Smooth muscle cell (in vitro differentiated cells): ENCODE results near the gene NUP85. TPM values are rescaled to one million over a fixed set of nuclear protein-coding genes. Genes with fewer than 3 reads are reported as not detected.

Source experiments
- DNase-seq: peaks from one replicate; lab custom pipeline; 2025; ENCODE audit not compliant: unreplicated experiment; lab: John Stamatoyannopoulos, UW
- H2AFZ ChIP-seq: fragments of 200-600 bp; sonication (generic); 2 replicates; pipeline ENCODE4 v1.6.0; 2016; ENCODE audit warnings: antibody characterized with exemption, low read depth, mild to moderate bottlenecking
- H3F3A ChIP-seq: fragments of 200-600 bp; sonication (generic); 2 replicates; pipeline ENCODE4 v1.6.0; 2017; ENCODE audit warnings: antibody characterized with exemption, low read depth
- H3K27ac ChIP-seq: fragments of 200-600 bp; sonication (generic); 2 replicates; pipeline ENCODE4 v1.5.1; 2016; ENCODE audit warnings: low read depth, mild to moderate bottlenecking
- H3K27me3 ChIP-seq: fragments of 200-600 bp; sonication (generic); 2 replicates; pipeline ENCODE4 v1.6.1; 2016; ENCODE audit warnings: low read depth, mild to moderate bottlenecking
- H3K36me3 ChIP-seq: fragments of 200-600 bp; sonication (generic); 2 replicates; pipeline ENCODE4 v1.5.1; 2016; ENCODE audit warnings: low read depth
- H3K4me1 ChIP-seq: fragments of 200-600 bp; sonication (generic); 2 replicates; pipeline ENCODE4 v1.5.1; 2016; ENCODE audit warnings: low read depth
- H3K4me2 ChIP-seq: fragments of 200-600 bp; sonication (generic); 2 replicates; pipeline ENCODE4 v1.6.0; 2016; ENCODE audit warnings: mild to moderate bottlenecking
- H3K4me3 ChIP-seq: fragments of 200-600 bp; sonication (generic); 2 replicates; pipeline ENCODE4 v1.5.1; 2016; ENCODE audit warnings: mild to moderate bottlenecking
- H3K79me2 ChIP-seq: fragments of 200-600 bp; sonication (generic); 2 replicates; pipeline ENCODE4 v1.6.0; 2016; ENCODE audit warnings: low read depth, mild to moderate bottlenecking
- H3K9ac ChIP-seq: fragments of 200-600 bp; sonication (generic); 2 replicates; pipeline ENCODE4 v1.6.0; 2016; ENCODE audit warnings: low read depth
- H3K9me3 ChIP-seq: fragments of 200-600 bp; sonication (generic); replicated peaks from 2 replicates; pipeline ENCODE4 v1.5.1; 2016; ENCODE audit warnings: low read depth
- H4K20me1 ChIP-seq: fragments of 200-600 bp; sonication (generic); 2 replicates; pipeline ENCODE4 v1.6.0; 2016; ENCODE audit warnings: low read depth
- CTCF ChIP-seq: fragments of 200-600 bp; sonication (generic); IDR thresholded peaks from 2 replicates; pipeline ENCODE4 v1.5.1; 2017; ENCODE audit warnings: borderline replicate concordance, mild to moderate bottlenecking, antibody characterized with exemption; ENCODE audit not compliant: insufficient read depth, poor library complexity, severe bottlenecking
- WGBS: methylation state at CpG from one replicate; pipeline ENCODE4 v1.1.7; 2016; ENCODE audit warnings: low lambda C conversion rate; 5-methylcytosine and 5-hydroxymethylcytosine counted together
- polyA plus RNA-seq: library from polyadenylated mRNA; unstranded; fragments of >200 nt; fragmentation: Nextera tagmentation; extraction: Ambion mirVana; gene quantifications from 2 replicates; pipeline ENCODE4 v1.2.1, GENCODE V29; 2016
- total RNA-seq: library from RNA; depleted of rRNA; stranded (reverse); fragments of >200 nt; gene quantifications from 2 replicates; pipeline ENCODE4 v1.2.3, GENCODE V29; 2014

NUP85 gene
- total and polyA plus RNA-seq, 2 experiments from 2014 or later: 24.0 to 43.2 TPM

DNA sequence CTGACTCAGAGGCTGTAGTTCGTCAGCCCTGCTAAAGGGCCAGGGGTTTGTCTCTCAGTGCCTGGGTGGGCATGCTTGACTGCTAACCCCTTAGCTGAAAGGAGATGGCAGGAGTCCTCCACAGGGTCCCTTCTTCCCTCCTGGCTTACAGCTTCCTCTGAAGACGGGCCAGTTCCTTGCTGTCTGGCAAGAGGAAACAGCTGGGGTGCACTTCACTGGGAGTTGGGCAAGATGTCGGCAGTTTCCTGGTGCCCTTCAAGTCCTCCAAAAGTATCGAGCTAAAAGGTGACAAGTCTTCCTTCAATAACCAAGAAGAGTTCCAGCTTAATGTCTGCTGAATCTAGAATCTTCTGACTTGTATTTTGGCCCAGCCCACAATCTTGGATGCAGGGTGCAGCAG is 23.4 kb downstream of the NUP85 start:
- H3K4me1 ChIP-seq: no peaks in the 10 kb centered on the region
- no peaks in the 10 kb centered on the region for H3K36me3 ChIP-seq
- H3K9ac ChIP-seq: no peak overlapping the region
- H4K20me1 ChIP-seq: no peaks in the 10 kb centered on the region
- H3F3A ChIP-seq: no peaks in the 10 kb centered on the region
- no peak overlapping the region for H3K4me2 ChIP-seq
- TF ChIP-seq CTCF: no peak
- no peaks in the 10 kb centered on the region for H3K79me2 ChIP-seq
- H3K27me3 ChIP-seq: no peaks in the 10 kb centered on the region
- WGBS: 98% methylated on average over 4 of the region's 4 CpGs
- H3K9me3 ChIP-seq: no peaks in the 10 kb centered on the region
- no peak for DNase-seq
- H2AFZ ChIP-seq: no peak overlapping the region
- H3K27ac ChIP-seq: no peak overlapping the region
- H3K4me3 ChIP-seq: no peak overlapping the region

DNA sequence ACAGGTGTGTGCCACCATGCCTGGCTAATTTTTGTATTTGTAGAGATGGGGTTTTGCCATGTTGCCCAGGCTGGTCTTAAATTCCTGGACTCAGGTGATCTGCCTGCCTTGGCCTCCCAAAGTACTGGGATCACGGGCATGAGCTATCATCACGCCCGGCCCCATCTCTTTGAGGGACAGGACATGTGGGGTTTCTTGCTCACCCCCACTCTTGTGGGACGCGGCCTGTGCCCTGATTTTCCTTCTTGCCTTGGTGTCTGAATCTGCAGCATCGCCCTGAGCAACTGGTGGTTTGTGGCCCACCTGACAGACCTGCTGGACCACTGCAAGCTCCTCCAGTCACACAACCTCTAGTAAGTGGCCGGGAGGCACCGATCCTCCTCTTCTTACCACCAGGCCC is 25.6 kb downstream of the NUP85 start:
- Histone ChIP-seq H3K4me3 (no peak overlapping the region), H4K20me1 (no peaks in the 10 kb centered on the region), H3K36me3 (no peaks in the 10 kb centered on the region), H3K79me2 (no peaks in the 10 kb centered on the region), H3F3A (no peaks in the 10 kb centered on the region), H3K4me1 (no peaks in the 10 kb centered on the region), H3K27ac (no peak overlapping the region), H3K9ac (no peak overlapping the region), H2AFZ (no peak overlapping the region), H3K4me2 (no peak overlapping the region), H3K27me3 (no peaks in the 10 kb centered on the region), H3K9me3 (no peaks in the 10 kb centered on the region)
- DNase-seq: no peak
- TF ChIP-seq CTCF: no peak
- 92% methylated on average over 8 of the region's 8 CpGs for WGBS

GRCh38 chr17:75231741-75232464 is 26.4 kb downstream of the NUP85 start:
- no peaks in the 10 kb centered on the region for H3K4me1 ChIP-seq
- DNase-seq: no peak
- H3K9me3 ChIP-seq: no peaks in the 10 kb centered on the region
- H3K27me3 ChIP-seq: no peaks in the 10 kb centered on the region
- peaks cover 1% of the 10 kb centered on the region for H3F3A ChIP-seq
- WGBS: 98% methylated on average over 18 of the region's 18 CpGs
- H3K36me3 ChIP-seq: no peaks in the 10 kb centered on the region
- no peak overlapping the region for H3K27ac ChIP-seq
- TF ChIP-seq CTCF: no peak
- H3K79me2 ChIP-seq: no peaks in the 10 kb centered on the region
- H3K4me2 ChIP-seq: no peak overlapping the region
- H3K9ac ChIP-seq: no peak overlapping the region
- no peak overlapping the region for H3K4me3 ChIP-seq
- no peak overlapping the region for H2AFZ ChIP-seq
- no peaks in the 10 kb centered on the region for H4K20me1 ChIP-seq

- TF ChIP-seq CTCF: no peak
- H3K27me3 ChIP-seq: no peaks in the 10 kb centered on the region
- no peak overlapping the region for H3K4me2 ChIP-seq
- no peak overlapping the region for H3K9ac ChIP-seq
- H3K4me3 ChIP-seq: no peak overlapping the region
- no peaks in the 10 kb centered on the region for H3K79me2 ChIP-seq
- H3K36me3 ChIP-seq: no peaks in the 10 kb centered on the region
- 98% methylated on average over 12 of the region's 13 CpGs for WGBS
- H2AFZ ChIP-seq: no peak overlapping the region
- no peaks in the 10 kb centered on the region for H4K20me1 ChIP-seq
- no peaks in the 10 kb centered on the region for H3K4me1 ChIP-seq
- H3K27ac ChIP-seq: no peak overlapping the region
- peaks cover 8% of the 10 kb centered on the region for H3F3A ChIP-seq
- DNase-seq: no peak
- H3K9me3 ChIP-seq: no peaks in the 10 kb centered on the region
Observed at GRCh38 chr17:75232786-75233185, 27.3 kb downstream of the NUP85 start.
